ENCODE results near the gene LDLRAD2.

DNA sequence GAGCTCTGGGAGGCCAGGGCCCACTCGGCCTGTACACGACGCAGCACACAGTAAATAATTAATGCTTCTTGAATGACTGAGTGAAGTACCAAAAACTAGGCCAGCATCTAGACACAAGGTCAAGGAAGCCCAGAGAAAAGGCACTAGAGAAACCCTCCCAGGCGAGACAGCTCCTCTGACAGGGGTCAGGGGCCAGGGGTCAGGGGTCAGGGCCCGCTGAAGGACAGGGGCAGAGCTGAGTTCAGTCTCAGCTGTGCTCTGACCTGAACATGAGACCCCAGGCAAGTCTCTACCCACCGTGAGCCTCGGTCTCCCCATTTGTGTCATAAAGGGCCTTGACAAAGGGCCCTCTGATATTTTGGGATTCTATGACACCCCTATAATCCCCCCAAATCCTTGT is 56.4 kb downstream of the LDLRAD2 start:
- TF ChIP-seq, protein P1, sequence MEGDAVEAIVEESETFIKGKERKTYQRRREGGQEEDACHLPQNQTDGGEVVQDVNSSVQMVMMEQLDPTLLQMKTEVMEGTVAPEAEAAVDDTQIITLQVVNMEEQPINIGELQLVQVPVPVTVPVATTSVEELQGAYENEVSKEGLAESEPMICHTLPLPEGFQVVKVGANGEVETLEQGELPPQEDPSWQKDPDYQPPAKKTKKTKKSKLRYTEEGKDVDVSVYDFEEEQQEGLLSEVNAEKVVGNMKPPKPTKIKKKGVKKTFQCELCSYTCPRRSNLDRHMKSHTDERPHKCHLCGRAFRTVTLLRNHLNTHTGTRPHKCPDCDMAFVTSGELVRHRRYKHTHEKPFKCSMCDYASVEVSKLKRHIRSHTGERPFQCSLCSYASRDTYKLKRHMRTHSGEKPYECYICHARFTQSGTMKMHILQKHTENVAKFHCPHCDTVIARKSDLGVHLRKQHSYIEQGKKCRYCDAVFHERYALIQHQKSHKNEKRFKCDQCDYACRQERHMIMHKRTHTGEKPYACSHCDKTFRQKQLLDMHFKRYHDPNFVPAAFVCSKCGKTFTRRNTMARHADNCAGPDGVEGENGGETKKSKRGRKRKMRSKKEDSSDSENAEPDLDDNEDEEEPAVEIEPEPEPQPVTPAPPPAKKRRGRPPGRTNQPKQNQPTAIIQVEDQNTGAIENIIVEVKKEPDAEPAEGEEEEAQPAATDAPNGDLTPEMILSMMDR (IDR thresholded peaks at IDR 0.05): no peak
- TF ChIP-seq POLR2A (IDR thresholded peaks at IDR 0.05): no peak

All from testis (tissue), 2 donors.